Adrenal gland (tissue), 5 donors: Measurements from ENCODE around the gene SBDS.
"Not testable (repeated sequence)": the region's sequence is repeated elsewhere in the genome, so short reads cannot be mapped to it uniquely, and the experiment has no call there.

Experiments used
- POLR2A ChIP-seq, 2 donors: fragments of 450-650 bp; IDR thresholded peaks; one replicate each; pipeline ENCODE4 v1.6.1; 2017; ENCODE audit warnings: antibody characterized with exemption in 2 of 2, mild to moderate bottlenecking in 2 of 2, moderate library complexity in 1 of 2
- TF ChIP-seq, protein P1 (sequence below), 6 experiments: fragments of 450-650 bp in 4 of 6; fragments of 200-600 bp in 2 of 6; sonication (generic) in 1 of 6; IDR thresholded peaks; 1 replicate in 5 of 6; 2 replicates in 1 of 6; pipeline versions ENCODE4 v1.5.1 to v1.8.0; 2016 to 2021; ENCODE audit warnings: antibody characterized with exemption in 6 of 6, mild to moderate bottlenecking in 2 of 6, moderate library complexity in 1 of 6
- donor health status: DM: no; HTN: no; CAD: no.

DNA sequence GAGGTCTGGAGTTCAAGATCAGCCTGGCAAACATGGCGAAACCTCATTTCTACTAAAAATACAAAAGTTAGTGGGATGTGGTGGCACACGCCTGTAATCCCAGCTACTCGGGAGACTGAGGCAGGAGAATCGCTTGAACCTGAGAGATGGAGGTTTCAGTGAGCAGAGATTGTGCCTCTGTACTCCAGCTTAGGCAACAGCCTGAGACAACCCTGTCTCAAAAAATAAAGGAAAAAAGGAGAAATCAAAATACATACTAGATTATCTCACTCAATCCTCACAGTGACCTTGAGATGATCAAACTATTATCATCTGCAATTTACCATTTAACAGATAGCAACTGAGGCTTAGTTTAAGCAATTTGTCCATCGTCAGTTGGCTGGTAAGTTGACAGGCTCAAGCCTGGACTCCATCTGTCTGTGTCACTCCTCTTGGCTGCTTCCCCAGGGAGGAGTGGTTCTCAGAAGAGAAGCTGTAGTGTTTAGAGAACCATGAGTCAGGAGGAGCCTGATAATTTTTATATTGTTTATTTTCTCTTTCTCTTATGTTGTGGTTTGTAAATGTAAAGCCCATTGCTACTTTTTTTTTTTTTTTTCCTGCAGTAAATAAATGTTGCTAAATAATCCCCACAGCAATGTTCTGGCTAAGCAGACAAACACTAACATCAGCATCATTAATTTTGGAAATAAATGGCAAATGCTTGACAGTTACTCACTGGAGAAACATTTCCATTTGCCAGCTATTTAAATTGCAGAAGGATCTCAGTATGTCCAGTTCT lies 47.6 kb upstream of the SBDS start:
- TF ChIP-seq, protein P1, sequence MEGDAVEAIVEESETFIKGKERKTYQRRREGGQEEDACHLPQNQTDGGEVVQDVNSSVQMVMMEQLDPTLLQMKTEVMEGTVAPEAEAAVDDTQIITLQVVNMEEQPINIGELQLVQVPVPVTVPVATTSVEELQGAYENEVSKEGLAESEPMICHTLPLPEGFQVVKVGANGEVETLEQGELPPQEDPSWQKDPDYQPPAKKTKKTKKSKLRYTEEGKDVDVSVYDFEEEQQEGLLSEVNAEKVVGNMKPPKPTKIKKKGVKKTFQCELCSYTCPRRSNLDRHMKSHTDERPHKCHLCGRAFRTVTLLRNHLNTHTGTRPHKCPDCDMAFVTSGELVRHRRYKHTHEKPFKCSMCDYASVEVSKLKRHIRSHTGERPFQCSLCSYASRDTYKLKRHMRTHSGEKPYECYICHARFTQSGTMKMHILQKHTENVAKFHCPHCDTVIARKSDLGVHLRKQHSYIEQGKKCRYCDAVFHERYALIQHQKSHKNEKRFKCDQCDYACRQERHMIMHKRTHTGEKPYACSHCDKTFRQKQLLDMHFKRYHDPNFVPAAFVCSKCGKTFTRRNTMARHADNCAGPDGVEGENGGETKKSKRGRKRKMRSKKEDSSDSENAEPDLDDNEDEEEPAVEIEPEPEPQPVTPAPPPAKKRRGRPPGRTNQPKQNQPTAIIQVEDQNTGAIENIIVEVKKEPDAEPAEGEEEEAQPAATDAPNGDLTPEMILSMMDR (IDR thresholded peaks at IDR 0.05), result not testable (repeated sequence)
- TF ChIP-seq POLR2A (IDR thresholded peaks at IDR 0.05), result not testable (repeated sequence)
